ENCODE measurements around the gene CTNNBL1.

GRCh38 chr20:37735541-37735940, 41.7 kb downstream of the CTNNBL1 start:
- TF ChIP-seq POLR2AphosphoS5 (IDR thresholded peaks at IDR 0.05; ENCODE audit: low read depth, low read length) = no peak
- TF ChIP-seq EZH2 (IDR thresholded peaks at IDR 0.05) = no peak
- TF ChIP-seq RAD21 (IDR thresholded peaks at IDR 0.05; ENCODE audit: low read depth) = no peak

All from HCT116 (cell line).